Neural crest cell (in vitro differentiated cells): ENCODE measurements around the gene ATG4A. TPM values are rescaled to one million over a fixed set of nuclear protein-coding genes. Genes with fewer than 3 reads are reported as not detected.

Source experiments
- DNase-seq: peaks from one replicate; pipeline ENCODE4 v3.0.0; 2021; ENCODE audit warnings: low read depth, mixed read lengths, low spot score
- H3K27ac Mint-ChIP-seq: one replicate; pipeline ENCODE4 v1.8.0; 2021; ENCODE audit warnings: mild to moderate bottlenecking, mixed read lengths; ENCODE audit not compliant: unreplicated experiment
- H3K27me3 Mint-ChIP-seq: 2 replicates; pipeline ENCODE4 v1.8.0; 2021; ENCODE audit warnings: low read depth, mild to moderate bottlenecking, mixed read lengths
- H3K36me3 Mint-ChIP-seq: 2 replicates; pipeline ENCODE4 v1.8.0; 2021; ENCODE audit warnings: low read depth, mild to moderate bottlenecking, mixed read lengths
- H3K4me1 Mint-ChIP-seq: 2 replicates; pipeline ENCODE4 v1.8.0; 2021; ENCODE audit warnings: mixed read lengths
- H3K4me3 Mint-ChIP-seq: one replicate; pipeline ENCODE4 v1.8.0; 2021; ENCODE audit warnings: mild to moderate bottlenecking, mixed read lengths
- H3K9me3 Mint-ChIP-seq: 2 replicates; pipeline ENCODE4 v1.8.0; 2021; ENCODE audit warnings: mixed read lengths
- total RNA-seq: library from RNA; stranded (reverse); gene quantifications from 2 replicates; pipeline ENCODE4 v1.2.1, GENCODE V29; 2021
- TF ChIP-seq, protein P1 (sequence below): fragments of 200-600 bp; sonication (generic); conservative IDR thresholded peaks from 2 replicates; pipeline ENCODE4 v1.5.0; 2021; ENCODE audit warnings: antibody characterized with exemption, mild to moderate bottlenecking

The ATG4A gene
- total RNA-seq, 1 donor from 2014 or later, result 7.5 TPM

GRCh38 chrX:108071578-108071977 is 20.0 kb upstream of the ATG4A start:
- Mint-ChIP-seq H3K4me1 (no peaks in the 10 kb centered on the region), H3K9me3 (no peaks in the 10 kb centered on the region), H3K27ac (no peak overlapping the region), H3K4me3 (no peak overlapping the region), H3K27me3 (peaks cover 44% of the 10 kb centered on the region), H3K36me3 (no peaks in the 10 kb centered on the region)
- TF ChIP-seq, protein P1, sequence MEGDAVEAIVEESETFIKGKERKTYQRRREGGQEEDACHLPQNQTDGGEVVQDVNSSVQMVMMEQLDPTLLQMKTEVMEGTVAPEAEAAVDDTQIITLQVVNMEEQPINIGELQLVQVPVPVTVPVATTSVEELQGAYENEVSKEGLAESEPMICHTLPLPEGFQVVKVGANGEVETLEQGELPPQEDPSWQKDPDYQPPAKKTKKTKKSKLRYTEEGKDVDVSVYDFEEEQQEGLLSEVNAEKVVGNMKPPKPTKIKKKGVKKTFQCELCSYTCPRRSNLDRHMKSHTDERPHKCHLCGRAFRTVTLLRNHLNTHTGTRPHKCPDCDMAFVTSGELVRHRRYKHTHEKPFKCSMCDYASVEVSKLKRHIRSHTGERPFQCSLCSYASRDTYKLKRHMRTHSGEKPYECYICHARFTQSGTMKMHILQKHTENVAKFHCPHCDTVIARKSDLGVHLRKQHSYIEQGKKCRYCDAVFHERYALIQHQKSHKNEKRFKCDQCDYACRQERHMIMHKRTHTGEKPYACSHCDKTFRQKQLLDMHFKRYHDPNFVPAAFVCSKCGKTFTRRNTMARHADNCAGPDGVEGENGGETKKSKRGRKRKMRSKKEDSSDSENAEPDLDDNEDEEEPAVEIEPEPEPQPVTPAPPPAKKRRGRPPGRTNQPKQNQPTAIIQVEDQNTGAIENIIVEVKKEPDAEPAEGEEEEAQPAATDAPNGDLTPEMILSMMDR, result no peak
- DNase-seq, result no peak

DNA sequence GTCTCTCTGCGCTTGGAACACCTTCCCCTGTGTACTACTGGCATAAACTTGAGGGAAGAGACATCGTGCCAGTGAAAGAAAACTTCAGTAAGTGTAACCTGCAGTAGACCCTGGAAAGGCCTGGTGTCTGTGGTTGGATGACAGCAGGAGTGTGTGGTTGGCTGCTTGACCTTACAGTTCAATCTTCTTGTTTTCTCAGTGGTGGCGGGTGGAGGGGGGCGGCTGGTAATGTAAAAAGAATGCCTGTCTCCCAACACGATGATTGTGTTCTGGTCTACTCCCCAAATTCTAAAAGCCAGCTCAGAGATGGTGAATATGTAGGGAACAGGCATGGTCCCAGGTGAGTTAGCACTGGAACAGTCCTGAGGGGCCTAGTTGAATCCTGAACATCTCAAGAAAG is 18.8 kb upstream of the ATG4A start:
- TF ChIP-seq, protein P1, result no peak
- Mint-ChIP-seq H3K27me3 (peaks cover 32% of the 10 kb centered on the region), H3K4me1 (no peaks in the 10 kb centered on the region)

DNA sequence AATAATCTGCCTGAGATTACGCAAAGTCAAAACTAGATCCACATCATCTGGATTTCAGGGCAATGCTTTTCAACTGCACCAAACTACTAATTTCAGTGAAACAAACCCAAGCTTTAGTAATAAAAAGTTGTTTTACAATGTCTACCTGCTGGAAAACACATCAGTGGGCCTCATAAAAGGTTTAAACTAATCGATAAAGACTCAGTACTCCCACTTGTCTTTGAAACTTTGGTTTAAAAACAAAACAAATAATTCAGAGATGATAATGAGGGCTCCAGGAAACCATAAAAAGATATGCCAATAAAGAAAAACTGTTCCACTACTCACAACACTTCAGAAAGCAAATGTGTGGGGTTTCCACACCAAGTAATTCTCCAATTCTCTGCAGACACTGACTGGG is 10.5 kb upstream of the ATG4A start:
- Mint-ChIP-seq H3K4me1 (no peaks in the 10 kb centered on the region), H3K9me3 (no peaks in the 10 kb centered on the region), H3K4me3 (no peak overlapping the region), H3K36me3 (peaks cover 9% of the 10 kb centered on the region), H3K27me3 (peaks cover 4% of the 10 kb centered on the region), H3K27ac (no peak overlapping the region)
- DNase-seq, result no peak
- TF ChIP-seq, protein P1, result no peak

More for the DNA sequence above, 18.8 kb upstream of the ATG4A start:
- H3K36me3 Mint-ChIP-seq, result no peaks in the 10 kb centered on the region
- H3K4me3 Mint-ChIP-seq, result no peak overlapping the region
- H3K9me3 Mint-ChIP-seq, result no peaks in the 10 kb centered on the region
- no peak overlapping the region for H3K27ac Mint-ChIP-seq
- no peak for DNase-seq

- H3K4me3 Mint-ChIP-seq, result peak overlapping the region; percentile 1
These were observed 3.8 kb upstream of the ATG4A start for GRCh38 chrX:108087792-108088191.

GRCh38 chrX:108088511-108088910 is 3.1 kb upstream of the ATG4A start:
- no peaks in the 10 kb centered on the region for H3K27me3 Mint-ChIP-seq
- peaks cover 11% of the 10 kb centered on the region for H3K4me1 Mint-ChIP-seq
- DNase-seq, result no peak
- no peaks in the 10 kb centered on the region for H3K9me3 Mint-ChIP-seq
- TF ChIP-seq, protein P1, result no peak
- H3K4me3 Mint-ChIP-seq, result peak overlapping the region; percentile 60
- peaks cover 7% of the 10 kb centered on the region for H3K36me3 Mint-ChIP-seq
- H3K27ac Mint-ChIP-seq, result no peak overlapping the region

More at GRCh38 chrX:108087792-108088191, 3.8 kb upstream of the ATG4A start:
- TF ChIP-seq, protein P1, result no peak
- H3K36me3 Mint-ChIP-seq, result peaks cover 7% of the 10 kb centered on the region
- no peak for DNase-seq
- H3K27ac Mint-ChIP-seq, result no peak overlapping the region
- H3K27me3 Mint-ChIP-seq, result no peaks in the 10 kb centered on the region
- H3K4me1 Mint-ChIP-seq, result peaks cover 11% of the 10 kb centered on the region
- no peaks in the 10 kb centered on the region for H3K9me3 Mint-ChIP-seq
